EH (cell line): ENCODE data around the gene ANKRD23.

ENCODE experiments used
- DNase-seq: peaks from one replicate; pipeline ENCODE4 v3.0.0-alpha.2; 2015; ENCODE audit warnings: low read depth

ANKRD23 gene

DNA sequence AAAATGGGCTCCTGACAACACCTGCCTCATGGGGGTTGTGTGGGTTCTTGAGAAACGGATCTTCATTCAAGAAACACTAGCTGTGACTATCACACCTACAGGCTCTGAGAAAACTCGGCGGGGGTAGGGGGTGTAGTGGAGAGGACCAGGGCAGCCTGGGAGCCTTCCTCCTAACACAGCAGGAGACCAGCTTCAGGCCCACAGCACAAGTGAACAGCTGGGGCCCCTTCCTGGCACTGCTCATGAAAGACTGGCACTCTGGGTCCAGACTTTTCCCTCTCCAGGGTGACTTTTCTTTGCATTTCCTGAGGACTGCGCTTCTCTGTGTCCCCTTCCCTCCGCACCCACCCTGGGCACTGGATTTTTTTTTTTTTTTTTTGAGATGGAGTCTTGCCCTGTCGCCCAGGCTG is 33.2 kb upstream of the ANKRD23 start:
- DNase-seq: no peak

DNA sequence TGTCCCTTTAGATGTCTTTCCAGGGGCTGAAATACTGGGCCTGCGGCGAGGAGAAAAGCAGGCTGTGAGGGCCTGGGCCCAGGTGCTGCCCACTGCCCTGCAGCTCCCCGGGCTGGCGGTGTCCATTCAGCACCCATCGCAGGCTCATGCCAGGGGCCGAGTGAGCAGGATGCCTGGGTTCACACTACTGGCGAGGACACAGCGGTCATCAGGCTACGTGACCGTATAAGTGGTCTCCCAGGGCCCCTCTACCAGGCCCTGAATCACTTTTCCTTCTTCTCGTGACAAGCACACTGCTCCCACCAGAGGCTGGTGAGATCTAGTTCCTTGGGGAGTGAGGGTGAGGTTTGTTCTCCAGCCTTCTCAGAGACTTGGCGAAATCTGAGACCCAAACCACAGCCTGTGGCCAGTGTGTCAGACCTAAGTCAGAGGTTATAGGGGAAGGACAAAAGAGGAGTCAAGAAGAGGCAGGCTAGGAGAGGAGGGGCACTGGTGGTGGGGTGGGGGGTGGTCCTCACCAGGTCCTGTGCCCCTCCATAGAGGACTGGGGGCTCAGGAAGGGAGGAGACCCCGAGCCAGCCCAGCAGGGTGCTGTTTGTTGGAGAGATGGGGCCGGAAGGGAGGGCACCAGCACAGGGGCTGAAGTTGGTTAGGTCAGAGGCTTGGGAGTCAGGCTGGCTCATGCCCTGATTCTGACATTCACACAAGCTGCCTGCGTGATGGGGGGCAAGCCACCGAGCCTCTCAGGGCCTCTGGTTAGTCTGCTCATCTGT is 32.6 kb upstream of the ANKRD23 start:
- no peak for DNase-seq

- no peak for DNase-seq
These were observed 31.9 kb upstream of the ANKRD23 start for GRCh38 chr2:96875498-96876268.

DNA sequence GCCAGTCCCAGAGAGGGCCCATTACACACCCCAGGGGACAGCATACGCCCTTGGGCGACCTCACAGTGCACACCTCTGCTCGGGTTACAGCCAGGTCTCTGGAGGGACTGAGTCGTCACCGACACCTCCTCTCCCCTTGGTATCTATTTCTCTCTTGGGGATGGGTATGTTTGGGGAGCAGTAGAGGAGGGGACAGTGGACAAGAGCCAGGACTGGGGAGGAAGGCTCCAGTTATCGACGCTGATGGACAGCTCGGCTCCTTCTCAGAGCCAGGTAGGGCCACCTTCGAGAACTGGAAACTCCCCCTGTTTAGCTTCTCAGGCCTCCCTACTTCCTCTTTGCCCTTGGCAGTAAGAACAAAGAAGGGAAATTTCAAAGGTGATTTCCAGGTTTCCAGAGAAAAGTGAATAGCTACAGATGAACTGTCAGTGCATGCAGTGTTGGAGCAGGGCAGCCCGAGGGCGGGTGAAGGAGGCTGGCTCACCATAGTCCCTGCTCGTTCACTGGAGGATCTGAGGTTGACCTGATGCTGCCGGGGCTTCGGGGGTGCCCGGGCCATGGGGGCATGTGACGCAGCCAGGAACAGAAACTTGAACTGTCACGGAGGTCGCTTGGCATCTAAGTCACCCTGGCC is 30.5 kb upstream of the ANKRD23 start:
- no peak for DNase-seq

DNA sequence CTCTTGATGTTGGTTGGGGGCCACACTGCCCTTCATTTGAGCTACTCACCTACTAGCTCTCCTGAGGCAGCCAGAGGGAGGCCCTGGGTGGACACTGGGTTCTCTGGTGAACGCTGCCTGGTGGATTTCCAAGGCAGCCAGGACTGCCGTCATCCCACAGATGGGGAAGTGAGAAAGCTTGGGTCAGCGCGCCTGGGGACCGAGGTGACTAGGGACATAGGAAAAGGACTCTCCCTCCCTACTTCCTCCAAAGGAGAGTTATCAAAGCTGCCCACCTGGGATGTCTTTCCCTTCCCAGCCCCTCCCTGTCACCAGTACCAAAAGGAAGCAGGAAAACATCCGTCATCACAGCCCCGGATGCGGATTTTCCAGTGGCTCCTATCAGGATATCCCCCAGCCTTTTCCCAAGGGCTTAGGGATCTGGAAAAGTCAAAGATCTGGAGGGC is 29.9 kb upstream of the ANKRD23 start:
- DNase-seq: no peak

DNA sequence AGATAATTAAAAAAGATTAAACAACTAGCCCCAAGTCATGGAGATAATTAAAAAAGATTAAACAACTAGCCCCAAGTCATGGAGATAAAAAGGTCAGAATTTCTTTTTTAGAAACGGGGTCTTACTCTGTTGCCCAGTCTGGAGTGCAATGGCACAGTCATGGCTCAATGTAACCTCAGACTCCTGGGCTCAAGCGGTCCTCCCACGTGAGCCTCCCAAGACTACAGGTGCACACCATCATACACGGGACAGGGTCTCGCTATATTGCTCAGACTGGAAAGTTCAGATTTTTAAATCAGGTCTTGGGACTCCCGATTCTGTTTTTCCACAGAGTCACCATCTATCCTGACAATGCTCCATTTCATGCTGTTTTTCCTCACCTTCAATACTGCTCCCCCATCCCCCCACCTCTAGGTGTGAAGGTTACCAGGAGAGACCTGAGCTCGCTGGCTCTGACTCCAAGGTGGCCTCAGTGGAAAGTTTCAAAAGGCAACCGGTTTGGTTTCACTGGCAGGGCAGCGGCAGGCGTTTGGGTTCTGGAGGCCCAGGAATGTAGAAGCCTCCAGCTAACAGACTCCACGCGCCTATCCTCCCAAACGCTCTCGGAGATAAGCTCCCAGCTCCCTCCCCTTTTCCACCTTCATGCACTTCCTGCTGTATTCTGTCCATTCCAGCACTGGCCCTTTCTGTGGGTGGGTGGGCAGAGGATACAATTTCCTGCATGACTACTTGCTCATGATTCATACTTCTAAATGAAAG is 28.9 kb upstream of the ANKRD23 start:
- no peak for DNase-seq

- DNase-seq: no peak
These were observed 26.9 kb upstream of the ANKRD23 start for GRCh38 chr2:96870626-96871255.

GRCh38 chr2:96869822-96870625 is 26.2 kb upstream of the ANKRD23 start, which contains the start of gene SEMA4C:
TSS of gene SEMA4C (minus strand) at chr2:96870080. CDS start at chr2:96867886, 2,194 bp downstream.
- DNase-seq: peak; percentile 50

GRCh38 chr2:96869281-96869821 is 25.5 kb upstream of the ANKRD23 start:
- peak; percentile 87 for DNase-seq

DNA sequence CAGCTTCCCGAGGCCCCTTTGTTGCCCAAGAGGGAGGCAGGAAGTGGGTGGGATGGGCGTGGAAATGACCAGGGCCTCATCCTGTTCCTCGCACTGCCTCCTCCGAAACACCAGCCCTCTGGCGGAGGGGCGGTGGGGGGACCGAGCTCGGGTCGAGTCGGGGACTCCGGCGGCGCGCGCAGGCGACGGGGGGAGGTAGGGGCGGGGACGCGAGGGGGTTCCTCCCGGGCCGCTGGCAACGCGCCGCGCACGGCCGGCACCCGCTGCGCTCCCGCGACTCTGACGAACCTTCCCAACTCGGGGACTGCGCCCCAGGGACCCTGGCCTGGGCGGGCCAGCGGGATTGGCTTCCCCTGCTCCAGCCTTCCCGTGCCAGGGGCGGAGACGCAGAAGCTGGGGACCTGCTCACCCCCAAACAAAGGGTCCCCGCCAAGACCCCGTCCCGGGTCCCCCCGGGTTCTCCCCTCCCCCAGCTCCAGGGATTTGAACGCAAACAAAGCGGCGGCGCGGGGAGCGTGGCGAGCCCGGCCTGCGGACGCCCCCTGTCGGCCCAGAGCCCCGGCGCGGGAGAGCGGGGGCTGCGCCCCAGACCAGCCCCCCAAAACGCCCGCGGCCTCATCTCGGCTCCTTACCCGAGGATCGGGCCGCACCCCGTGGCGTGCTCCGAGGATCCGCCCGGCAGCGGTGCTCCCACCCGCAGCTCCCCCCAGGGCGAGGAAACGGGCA is 24.9 kb upstream of the ANKRD23 start:
- peak; percentile 95 for DNase-seq

DNA sequence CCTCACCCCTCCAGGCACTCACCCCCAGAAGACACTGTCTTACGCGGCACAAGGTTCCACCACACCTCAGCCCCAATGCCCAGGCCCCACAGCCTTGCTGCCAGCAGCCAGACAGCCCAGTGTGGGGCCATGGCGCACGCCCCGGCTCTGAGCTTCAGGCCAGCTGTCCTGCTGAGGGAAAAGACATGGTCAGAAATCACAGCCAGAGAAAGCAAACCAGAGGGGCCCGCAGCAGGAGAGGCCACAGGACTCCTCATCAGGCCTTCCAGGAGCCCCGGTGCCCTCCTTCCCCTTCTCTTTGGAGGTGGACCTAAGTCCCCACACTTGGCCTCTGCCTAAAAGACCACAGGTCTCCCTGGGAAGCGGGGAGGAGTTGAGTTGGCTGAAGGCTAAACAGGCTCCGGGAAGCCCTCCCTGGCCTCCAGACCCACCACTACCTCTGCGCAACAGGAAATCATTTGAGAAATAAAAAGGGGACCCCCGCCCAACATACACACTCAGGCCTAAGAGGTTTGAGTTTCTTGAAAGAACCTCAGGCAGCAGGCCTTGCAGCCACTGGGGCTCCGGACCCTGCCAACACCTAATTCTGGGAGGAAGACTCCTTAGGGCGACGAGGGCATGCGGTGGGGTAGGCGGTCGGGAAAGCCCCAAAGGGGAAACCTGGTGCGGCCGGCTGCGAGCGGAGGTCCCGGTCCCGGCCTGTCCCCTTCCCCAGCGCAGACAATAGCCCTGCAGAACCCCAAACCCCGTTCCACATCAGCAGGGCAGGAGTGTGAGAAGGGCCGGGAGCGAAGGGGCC is 24.1 kb upstream of the ANKRD23 start:
- peak; percentile 32 for DNase-seq

DNA sequence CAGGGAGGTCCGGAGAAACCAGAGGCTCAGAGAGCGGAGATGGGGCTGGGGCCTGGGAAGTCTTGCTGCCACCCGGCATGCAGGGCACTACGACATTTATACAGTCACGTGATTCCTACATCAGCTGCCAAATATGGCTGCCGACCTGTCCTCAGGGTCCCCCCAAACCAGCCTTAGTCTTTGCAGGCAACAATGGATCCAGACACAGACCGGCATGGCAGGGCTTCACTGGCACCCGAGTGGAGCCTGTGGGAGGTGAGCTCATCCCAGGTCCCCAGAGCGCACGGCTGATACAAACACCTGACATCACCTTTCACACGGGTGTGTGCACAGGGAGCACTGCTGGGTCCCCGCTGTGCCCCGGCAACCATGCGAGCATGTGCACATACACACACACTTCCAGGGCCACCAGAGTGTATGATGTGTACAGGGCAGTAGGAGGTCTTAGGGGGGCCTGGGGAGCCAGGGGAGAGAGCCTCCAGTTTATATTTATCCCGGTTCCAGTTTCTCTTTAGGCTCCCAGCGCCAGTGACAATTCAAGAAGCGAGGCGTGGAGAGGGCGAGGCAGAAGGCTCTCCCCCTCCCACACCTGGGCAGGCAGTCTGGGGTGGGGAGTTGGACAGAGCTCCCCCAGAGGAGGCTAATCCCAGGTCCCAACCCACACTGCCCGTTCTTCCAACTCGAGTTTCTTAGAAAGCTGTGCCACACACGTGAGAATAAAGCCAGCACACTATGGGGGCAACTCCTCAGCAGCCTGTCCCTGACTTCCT is 23.4 kb upstream of the ANKRD23 start:
- no peak for DNase-seq

DNA sequence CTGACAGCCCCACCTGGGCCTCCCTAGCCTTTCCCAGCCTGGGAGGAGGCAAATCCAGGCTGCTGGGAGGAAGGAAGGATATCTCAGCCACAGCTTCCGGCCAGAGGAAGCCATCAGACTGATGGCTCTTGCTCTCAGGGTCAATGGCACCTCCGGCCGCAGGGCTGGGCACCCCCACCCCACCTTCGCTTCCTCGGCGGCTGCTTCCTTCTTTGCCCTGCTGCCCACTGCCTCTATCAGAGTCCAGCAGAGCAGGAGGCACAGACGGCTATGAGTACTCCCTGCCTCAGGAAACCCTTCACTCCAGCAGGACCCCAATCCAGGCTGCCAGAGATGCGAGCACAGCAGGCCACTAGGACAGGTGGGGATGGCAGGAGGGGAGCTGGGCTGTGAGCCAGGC is 22.8 kb upstream of the ANKRD23 start:
- DNase-seq: no peak

GRCh38 chr2:96866149-96866548 is 22.3 kb upstream of the ANKRD23 start:
- DNase-seq: no peak

GRCh38 chr2:96865654-96866053 is 21.8 kb upstream of the ANKRD23 start:
- no peak for DNase-seq

- no peak for DNase-seq
These were observed 20.7 kb upstream of the ANKRD23 start for GRCh38 chr2:96864343-96865091.

DNA sequence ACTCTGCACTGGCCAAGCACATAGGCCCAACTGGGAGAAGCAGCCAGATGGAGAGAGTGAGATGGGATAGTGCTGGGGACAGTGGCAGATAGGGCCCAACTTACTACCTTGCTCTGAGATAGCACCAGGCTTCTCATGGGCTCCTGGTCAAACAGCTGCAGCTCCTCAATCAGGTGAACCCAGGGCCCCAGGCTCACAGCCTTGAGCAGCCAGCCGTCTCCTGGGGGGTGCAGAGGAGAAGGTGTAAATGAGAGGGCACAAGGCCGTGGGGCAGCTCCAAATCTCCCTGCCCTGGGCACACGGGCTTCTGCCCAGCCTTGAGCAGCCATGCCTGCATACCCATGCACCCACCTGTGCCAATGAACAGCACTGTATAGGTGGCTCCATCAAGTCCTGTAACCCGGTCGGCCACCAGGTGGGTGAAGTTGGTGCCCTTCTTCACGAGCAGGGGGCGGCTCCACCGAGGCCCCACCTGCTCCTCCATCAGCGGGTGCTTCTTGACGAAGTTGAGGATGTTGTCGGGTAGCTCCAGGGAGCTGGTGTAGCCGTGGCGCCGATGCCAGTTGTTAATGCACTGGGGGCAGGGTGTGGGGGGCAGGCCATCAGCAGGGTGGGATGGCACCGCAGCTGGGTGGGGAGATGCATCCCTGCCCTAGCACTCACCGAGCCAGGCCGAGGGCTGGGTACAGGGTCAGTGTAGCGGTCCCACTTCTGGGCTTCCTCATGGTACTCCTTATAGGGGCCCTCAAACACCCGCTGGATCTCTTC is 19.9 kb upstream of the ANKRD23 start:
- no peak for DNase-seq
